HG03378 (cell line): Measurements from ENCODE around the gene ARHGEF4.

Source experiments
- ATAC-seq: cut with Tn5 transposase; IDR thresholded peaks from one replicate; pipeline ENCODE4 v1.9.1; 2021; ENCODE audit warnings: mild to moderate bottlenecking, moderate library complexity; ENCODE audit not compliant: unreplicated experiment

ARHGEF4 gene, protein sequence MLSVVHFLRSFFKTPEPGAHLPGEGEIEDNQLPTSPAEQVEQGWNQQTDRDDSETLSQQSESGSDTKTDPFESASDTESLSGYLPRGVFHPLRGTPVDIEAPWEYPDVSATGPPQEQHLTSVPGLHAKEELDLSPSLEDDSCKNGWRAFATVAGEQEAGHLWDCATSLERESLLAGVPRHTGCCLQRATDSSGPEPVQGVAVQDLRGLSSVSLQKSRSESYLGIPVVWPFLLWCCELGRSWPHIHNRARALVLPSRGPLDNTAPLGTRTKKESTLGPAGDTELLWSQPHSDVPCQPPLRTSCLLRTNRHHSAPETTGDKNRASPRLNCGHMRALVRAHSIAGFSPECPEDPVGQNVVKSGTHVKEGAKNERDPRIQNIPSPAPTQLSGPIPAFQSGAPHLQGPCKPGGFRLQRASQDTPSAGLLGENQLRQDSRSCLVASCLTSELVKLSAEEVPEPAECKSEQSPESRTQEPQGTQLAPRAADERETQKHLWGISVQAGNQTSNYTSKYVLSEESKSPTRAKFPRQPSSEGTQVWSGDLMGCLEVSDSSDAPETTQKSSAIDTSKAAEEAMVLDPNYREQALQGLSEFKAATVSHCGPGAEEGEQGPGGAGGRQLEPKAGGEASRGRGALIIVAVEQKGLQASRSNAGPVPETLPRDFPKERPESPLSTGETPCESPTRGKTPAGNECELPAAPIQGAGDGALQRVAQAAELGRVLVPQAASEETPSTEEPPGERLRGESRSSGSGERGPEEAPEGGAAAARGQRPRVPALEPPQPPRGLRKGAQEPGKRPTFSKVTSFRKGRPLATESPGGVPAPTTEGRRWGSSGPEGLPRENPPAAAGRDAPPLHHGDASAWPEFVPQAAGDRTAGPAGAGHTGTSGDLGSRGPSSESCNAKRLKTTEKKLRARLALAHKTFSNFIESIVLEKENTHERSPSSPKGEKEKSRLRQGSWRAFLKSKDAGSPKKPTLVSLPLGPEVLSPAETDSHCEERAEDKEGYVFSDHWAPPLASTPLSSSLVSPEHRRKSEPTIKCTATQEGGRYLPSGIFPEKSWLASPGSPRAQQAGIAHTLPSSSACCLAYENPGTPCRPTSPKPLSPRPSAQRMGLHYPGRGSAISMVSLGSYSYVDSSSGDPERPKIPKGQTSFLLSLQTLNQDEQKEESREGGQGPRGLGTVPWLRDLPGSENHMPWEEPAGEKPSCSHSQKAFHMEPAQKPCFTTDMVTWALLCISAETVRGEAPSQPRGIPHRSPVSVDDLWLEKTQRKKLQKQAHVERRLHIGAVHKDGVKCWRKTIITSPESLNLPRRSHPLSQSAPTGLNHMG (N-terminal part only)

DNA sequence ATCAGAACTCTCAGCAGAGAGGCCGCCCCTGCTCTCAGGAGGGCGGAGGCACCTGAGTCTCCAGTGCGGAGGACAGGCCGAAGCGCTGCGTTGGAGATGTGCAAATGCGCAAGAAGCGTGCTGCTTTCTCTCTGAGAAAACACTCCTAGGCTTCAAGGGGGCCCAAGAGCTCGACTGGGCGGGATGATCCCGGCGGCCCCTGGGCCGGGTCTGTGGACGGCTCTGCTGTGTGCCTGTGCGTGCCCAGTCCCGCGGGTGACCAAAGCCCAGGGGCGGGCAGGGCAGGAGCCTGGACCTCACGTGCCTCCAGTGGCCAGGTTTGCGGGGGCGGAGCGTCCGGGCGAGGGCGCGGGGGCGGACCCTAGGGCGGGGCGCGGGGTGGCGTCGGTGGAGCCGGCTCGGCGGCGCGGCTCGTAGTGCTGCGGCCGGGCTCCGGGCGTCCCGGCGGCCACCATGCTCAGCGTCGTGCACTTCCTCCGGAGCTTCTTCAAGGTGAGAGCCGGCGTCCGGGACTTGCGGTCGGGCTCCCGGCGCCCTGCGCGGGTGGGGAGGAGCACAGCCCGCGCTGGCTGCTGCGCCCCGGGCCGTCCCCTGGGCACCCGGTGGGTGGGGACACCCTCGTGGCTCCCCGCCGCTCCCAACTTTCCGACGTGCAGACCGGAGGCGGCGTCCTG is at the start of gene ARHGEF4:
Gene ARHGEF4, plus strand, starts transcription at position 414 of the 674 bp plus-strand sequence. Its CDS starts 40 bp downstream, at position 454.
- no peak for ATAC-seq

DNA sequence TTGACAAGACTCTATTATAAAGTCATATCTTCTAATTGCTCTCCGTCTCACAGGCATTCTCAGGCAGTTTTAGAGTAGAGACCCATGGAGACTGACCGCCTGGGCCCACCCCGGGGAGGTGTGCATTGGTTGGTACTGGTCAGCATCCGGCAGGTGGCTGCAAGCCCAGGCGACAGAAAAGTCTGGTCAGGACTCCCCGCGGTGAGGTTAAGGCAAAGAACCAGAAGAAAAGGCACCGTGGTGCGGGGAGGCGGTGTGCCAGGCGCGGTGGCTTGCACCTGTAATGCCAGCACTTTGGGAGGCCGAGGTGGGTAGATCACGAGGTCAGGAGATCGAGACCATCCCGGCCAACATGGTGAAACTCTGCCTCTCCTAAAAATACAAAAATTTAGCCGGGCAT is 48.9 kb upstream of the ARHGEF4 start:
- ATAC-seq: no peak

- no peak for ATAC-seq
Observed at GRCh38 chr2:130790312-130790711, 46.4 kb upstream of the ARHGEF4 start.

GRCh38 chr2:130790804-130791616 is 45.7 kb upstream of the ARHGEF4 start:
- ATAC-seq: no peak

DNA sequence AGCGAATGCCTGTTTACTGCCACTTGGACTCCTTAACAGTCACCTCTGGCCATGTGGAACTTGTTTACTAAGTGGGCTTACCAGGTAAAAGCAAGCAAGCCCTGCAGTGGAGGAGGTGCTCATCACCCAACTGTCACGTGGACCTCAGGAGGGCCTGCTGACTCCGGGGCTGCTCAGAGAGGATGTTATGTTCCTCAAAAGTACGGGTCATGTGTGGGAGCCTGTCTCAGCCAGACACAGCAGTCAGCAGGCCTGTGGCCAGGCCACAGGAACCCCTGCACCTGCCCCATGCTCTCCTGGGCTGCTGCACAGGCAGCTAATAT is 45.1 kb upstream of the ARHGEF4 start:
- no peak for ATAC-seq

DNA sequence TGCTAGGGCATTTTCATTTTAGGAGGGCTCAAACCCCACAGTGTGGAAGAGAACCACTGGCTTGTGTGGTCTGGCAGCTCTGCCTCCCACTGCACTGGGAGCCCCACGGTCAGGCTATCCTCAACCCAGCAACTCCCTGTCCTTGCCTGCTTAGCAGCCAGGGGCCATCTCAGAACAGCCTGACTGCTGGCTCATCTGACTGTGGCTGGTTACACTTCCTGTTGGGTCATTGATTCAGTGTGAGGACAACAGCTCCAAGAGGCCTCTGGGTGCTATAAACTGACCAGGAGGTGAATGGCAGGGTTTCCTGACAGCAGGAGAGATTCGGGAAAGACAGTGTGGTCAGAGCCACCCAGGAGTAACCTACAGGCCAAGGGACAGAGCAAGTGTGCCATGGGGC is 41.3 kb upstream of the ARHGEF4 start:
- ATAC-seq: no peak

GRCh38 chr2:130796290-130796689 is 40.4 kb upstream of the ARHGEF4 start:
- no peak for ATAC-seq

GRCh38 chr2:130797493-130798435 is 39.0 kb upstream of the ARHGEF4 start:
- ATAC-seq: peak; percentile 78

GRCh38 chr2:130798472-130799218 is 38.1 kb upstream of the ARHGEF4 start:
- no peak for ATAC-seq

DNA sequence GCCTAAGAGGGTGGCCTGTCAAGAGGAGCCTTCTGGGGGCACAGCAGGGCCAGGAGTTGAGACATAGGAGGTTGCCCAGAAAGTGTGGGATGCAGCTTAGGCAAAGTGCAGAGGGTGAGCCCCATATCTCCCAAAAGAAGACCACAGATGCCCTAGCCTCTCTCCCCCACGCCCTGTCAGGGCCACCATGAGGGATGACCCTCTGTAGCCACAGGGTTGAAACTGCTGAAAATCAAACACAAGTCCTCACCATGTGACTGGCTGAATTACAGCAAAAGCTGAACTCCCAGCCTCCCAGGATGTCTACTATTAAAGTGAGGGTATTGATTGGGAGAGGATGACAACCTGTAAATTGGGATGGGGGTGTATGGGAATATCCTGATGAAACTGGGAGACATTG is 37.4 kb upstream of the ARHGEF4 start:
- no peak for ATAC-seq

GRCh38 chr2:130805613-130806012 is 31.1 kb upstream of the ARHGEF4 start:
- no peak for ATAC-seq

- no peak for ATAC-seq
Observed at GRCh38 chr2:130806370-130806769, 30.3 kb upstream of the ARHGEF4 start.

DNA sequence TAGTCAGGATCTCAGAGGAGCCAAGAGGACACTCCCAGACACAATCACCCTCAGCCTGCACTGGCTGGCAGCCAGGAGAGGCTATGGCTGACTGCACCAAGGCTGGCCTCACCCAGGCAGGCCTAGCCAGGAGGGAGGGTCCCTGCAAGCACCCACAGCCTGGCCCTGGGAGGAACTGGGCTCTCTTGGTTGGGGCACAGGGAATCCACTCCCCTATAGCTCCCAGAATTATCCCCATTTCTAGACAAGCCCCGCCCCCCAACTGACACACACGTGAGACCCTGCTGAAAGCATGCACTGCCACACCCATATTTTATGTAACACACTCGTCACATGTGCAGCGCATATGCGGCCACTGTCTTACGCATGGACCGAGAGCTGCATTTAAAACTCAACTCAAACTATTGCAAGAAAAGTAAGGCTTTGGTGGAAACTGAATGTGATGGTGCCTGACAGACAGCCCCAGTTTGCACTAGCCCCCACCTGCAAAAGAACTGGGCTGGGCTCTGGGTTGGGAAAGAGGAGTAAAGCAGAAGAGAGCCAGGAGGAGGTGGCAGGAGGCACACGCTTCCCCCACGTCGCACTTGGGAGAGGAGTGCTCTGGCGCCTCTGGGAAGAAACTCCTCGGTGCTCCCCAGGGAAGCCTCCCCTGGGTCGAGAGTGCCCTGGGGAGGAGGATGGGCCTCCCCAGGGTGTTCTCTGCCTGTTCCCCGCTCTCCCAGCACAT is 28.9 kb upstream of the ARHGEF4 start:
- ATAC-seq: no peak

- ATAC-seq: no peak
Observed at GRCh38 chr2:130808482-130809268, 28.0 kb upstream of the ARHGEF4 start.

- ATAC-seq: no peak
Observed at GRCh38 chr2:130810490-130810889, 26.2 kb upstream of the ARHGEF4 start.

DNA sequence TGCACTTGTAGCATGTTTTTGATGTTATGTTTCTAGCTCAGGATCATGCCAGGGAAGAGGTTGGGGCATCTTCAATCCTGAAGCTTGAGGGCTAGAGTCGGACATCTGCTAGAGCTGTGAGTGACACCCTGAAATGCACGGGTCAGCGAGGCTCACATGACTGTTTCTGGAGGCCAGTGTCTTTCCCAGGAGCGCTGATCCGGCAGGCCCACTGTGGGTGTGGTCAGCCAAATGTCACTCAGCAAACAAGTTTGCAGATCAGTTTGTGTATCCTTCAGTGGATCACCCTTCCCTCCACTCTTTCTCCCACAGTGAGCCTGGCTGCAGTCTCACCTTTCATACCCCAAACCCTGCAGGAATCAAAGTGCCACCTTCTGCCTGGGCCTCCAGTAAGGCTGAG is 23.0 kb upstream of the ARHGEF4 start:
- ATAC-seq: no peak
